ENCODE data around the gene DCUN1D1.

DCUN1D1 gene

GRCh38 chr3:182936239-182936917 lies 44.0 kb downstream of the DCUN1D1 start:
- DNase-seq (ENCODE audit: low spot score), result no peak

- no peak for DNase-seq (ENCODE audit: low spot score)
Observed at GRCh38 chr3:182935803-182936202, 44.5 kb downstream of the DCUN1D1 start.

- no peak for DNase-seq (ENCODE audit: low spot score)
Observed at GRCh38 chr3:182925944-182926337, 54.4 kb downstream of the DCUN1D1 start.

GRCh38 chr3:182925330-182925943 lies 54.9 kb downstream of the DCUN1D1 start:
- DNase-seq (ENCODE audit: low spot score), result no peak

- no peak for DNase-seq (ENCODE audit: low spot score)
Observed at GRCh38 chr3:182921665-182922355, 58.5 kb downstream of the DCUN1D1 start.

GRCh38 chr3:182920515-182921084 lies 59.7 kb downstream of the DCUN1D1 start:
- no peak for DNase-seq (ENCODE audit: low spot score)

GRCh38 chr3:182919866-182920357 lies 60.4 kb downstream of the DCUN1D1 start:
- DNase-seq (ENCODE audit: low spot score), result no peak

GRCh38 chr3:182917134-182917533 lies 63.2 kb downstream of the DCUN1D1 start:
- no peak for DNase-seq (ENCODE audit: low spot score)

GRCh38 chr3:182914341-182914740 lies 66.0 kb downstream of the DCUN1D1 start:
- no peak for DNase-seq (ENCODE audit: low spot score)

GRCh38 chr3:182913889-182914288 lies 66.4 kb downstream of the DCUN1D1 start:
- no peak for DNase-seq (ENCODE audit: low spot score)

GRCh38 chr3:182912474-182912873 lies 67.9 kb downstream of the DCUN1D1 start:
- DNase-seq (ENCODE audit: low spot score), result no peak

- DNase-seq (ENCODE audit: low spot score), result no peak
Observed at GRCh38 chr3:182911782-182912111, 68.6 kb downstream of the DCUN1D1 start.

- DNase-seq (ENCODE audit: low spot score), result no peak
Observed at GRCh38 chr3:182910936-182911781, 69.2 kb downstream of the DCUN1D1 start.

GRCh38 chr3:182909318-182910040 lies 70.9 kb downstream of the DCUN1D1 start:
- no peak for DNase-seq (ENCODE audit: low spot score)

- peak; percentile 12 for DNase-seq (ENCODE audit: low spot score)
Observed at GRCh38 chr3:182908471-182908870, 71.9 kb downstream of the DCUN1D1 start.

GRCh38 chr3:182906036-182906435 lies 74.3 kb downstream of the DCUN1D1 start:
- DNase-seq (ENCODE audit: low spot score), result no peak

- no peak for DNase-seq (ENCODE audit: low spot score)
Observed at GRCh38 chr3:182905623-182906022, 74.7 kb downstream of the DCUN1D1 start.

GRCh38 chr3:182904164-182904563 lies 76.2 kb downstream of the DCUN1D1 start:
- DNase-seq (ENCODE audit: low spot score), result no peak

GRCh38 chr3:182902236-182902635 lies 78.1 kb downstream of the DCUN1D1 start:
- DNase-seq (ENCODE audit: low spot score), result no peak

GRCh38 chr3:182896553-182896952 lies 83.8 kb downstream of the DCUN1D1 start:
- DNase-seq (ENCODE audit: low spot score), result no peak

GRCh38 chr3:182895513-182896112 lies 84.7 kb downstream of the DCUN1D1 start:
- no peak for DNase-seq (ENCODE audit: low spot score)

Measured in AG08396 (cell line).